ENCODE data around the gene CBLN1.

- TF ChIP-seq CC2D1A (IDR thresholded peaks at IDR 0.05) = no peak
- TF ChIP-seq POLR2A (conservative IDR thresholded peaks at IDR 0.05) = no peak
- TF ChIP-seq MEF2A (IDR thresholded peaks at IDR 0.05; ENCODE audit: control insufficient read depth, low read depth, low read length) = no peak
- no peak for TF ChIP-seq USF1 (CRISPR knock-in tag; IDR thresholded peaks at IDR 0.05)
- no peak for TF ChIP-seq CTCF (IDR thresholded peaks at IDR 0.05 in 2 of 3, conservative IDR thresholded peaks at IDR 0.05 in 1 of 3; ENCODE audit: insufficient read depth in 2 of 3, low read depth in 1 of 3, low read length in 3 of 3)
- no peak for TF ChIP-seq PCBP1 (IDR thresholded peaks at IDR 0.05; ENCODE audit: low read depth, low read length, poor library complexity, severe bottlenecking)
Observed at GRCh38 chr16:49268667-49269066, 13.0 kb downstream of the CBLN1 start.
